Mesothelial cell of epicardium (in vitro differentiated cells): ENCODE measurements around the gene SH3PXD2B. TPM values are rescaled to one million over a fixed set of nuclear protein-coding genes. Genes with fewer than 3 reads are reported as not detected.

Experiments
- DNase-seq, 2 experiments: peaks; one replicate each; pipeline ENCODE4 v3.0.0; 2021; ENCODE audit warnings: low spot score in 2 of 2; ENCODE audit not compliant: unreplicated experiment in 2 of 2
- H3K27ac Mint-ChIP-seq: 2 replicates; pipeline ENCODE4 v1.8.0; 2021; ENCODE audit warnings: mixed read lengths
- H3K27me3 Mint-ChIP-seq: 2 replicates; pipeline ENCODE4 v1.8.0; 2021; ENCODE audit warnings: low read depth, mixed read lengths
- H3K36me3 Mint-ChIP-seq: 2 replicates; pipeline ENCODE4 v1.8.0; 2021; ENCODE audit warnings: mixed read lengths
- H3K4me1 Mint-ChIP-seq: 2 replicates; pipeline ENCODE4 v1.8.0; 2021; ENCODE audit warnings: mixed read lengths
- H3K4me3 Mint-ChIP-seq: 2 replicates; pipeline ENCODE4 v1.8.0; 2021; ENCODE audit warnings: mild to moderate bottlenecking, moderate library complexity, mixed read lengths
- H3K9me3 Mint-ChIP-seq: 2 replicates; pipeline ENCODE4 v1.8.0; 2021; ENCODE audit warnings: mixed read lengths
- total RNA-seq: library from RNA; stranded (reverse); gene quantifications from 3 replicates; pipeline ENCODE4 v1.2.1, GENCODE V29; 2021
- TF ChIP-seq, protein P1 (sequence below): fragments of 200-600 bp; sonication (generic); IDR thresholded peaks from one replicate; pipeline ENCODE4 v1.5.0; 2021; ENCODE audit warnings: antibody characterized with exemption; ENCODE audit not compliant: unreplicated experiment

SH3PXD2B gene
- total RNA-seq, 1 donor from 2014 or later, result 68.9 TPM

DNA sequence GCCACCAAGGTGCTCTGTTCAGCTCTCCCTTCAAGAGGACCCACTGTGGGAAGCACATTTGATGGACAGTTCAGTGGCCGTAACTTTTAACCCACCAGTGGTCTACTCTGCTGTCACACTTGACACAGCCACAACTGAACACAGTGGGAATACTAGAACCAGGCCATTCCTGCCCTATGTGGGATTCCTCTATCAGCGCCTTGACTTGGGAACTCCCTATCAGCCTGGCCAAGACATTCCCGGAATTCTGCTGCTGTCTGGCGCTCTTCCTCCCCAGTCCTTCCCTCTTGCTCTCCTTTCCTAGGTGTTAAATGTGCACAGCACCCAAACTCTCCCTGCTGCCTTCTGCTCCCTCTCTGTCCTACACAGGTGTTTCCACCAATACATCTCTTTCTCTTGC is 23.1 kb upstream of the SH3PXD2B start:
- Mint-ChIP-seq H3K27me3 (no peaks in the 10 kb centered on the region), H3K9me3 (no peaks in the 10 kb centered on the region), H3K36me3 (no peaks in the 10 kb centered on the region), H3K4me3 (no peak overlapping the region), H3K4me1 (no peaks in the 10 kb centered on the region), H3K27ac (no peak overlapping the region)
- TF ChIP-seq, protein P1, sequence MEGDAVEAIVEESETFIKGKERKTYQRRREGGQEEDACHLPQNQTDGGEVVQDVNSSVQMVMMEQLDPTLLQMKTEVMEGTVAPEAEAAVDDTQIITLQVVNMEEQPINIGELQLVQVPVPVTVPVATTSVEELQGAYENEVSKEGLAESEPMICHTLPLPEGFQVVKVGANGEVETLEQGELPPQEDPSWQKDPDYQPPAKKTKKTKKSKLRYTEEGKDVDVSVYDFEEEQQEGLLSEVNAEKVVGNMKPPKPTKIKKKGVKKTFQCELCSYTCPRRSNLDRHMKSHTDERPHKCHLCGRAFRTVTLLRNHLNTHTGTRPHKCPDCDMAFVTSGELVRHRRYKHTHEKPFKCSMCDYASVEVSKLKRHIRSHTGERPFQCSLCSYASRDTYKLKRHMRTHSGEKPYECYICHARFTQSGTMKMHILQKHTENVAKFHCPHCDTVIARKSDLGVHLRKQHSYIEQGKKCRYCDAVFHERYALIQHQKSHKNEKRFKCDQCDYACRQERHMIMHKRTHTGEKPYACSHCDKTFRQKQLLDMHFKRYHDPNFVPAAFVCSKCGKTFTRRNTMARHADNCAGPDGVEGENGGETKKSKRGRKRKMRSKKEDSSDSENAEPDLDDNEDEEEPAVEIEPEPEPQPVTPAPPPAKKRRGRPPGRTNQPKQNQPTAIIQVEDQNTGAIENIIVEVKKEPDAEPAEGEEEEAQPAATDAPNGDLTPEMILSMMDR, result no peak
- DNase-seq, result no peak

DNA sequence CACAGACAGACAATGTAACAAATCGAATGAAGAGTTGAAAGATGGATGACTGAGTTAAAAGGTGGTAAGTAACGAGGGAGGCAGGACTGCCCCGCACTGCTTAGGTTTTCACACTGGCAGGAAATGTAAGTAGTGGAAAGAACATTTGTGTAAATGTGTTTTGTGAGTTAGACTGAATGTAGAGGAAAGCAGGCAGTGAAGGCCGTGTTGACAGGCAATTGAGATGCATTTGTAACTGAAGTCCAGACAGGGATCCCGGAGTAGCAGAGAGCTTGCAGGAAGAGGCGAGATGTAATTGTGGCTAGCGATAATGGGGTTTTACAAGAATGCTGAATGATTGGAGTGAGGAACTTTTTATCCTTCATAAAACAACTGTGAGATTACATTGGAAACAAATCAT is 20.0 kb upstream of the SH3PXD2B start:
- no peak overlapping the region for H3K27ac Mint-ChIP-seq
- TF ChIP-seq, protein P1, result no peak
- H3K36me3 Mint-ChIP-seq, result no peaks in the 10 kb centered on the region
- H3K27me3 Mint-ChIP-seq, result no peaks in the 10 kb centered on the region
- H3K9me3 Mint-ChIP-seq, result no peaks in the 10 kb centered on the region
- no peak overlapping the region for H3K4me3 Mint-ChIP-seq
- no peak for DNase-seq
- H3K4me1 Mint-ChIP-seq, result no peaks in the 10 kb centered on the region

DNA sequence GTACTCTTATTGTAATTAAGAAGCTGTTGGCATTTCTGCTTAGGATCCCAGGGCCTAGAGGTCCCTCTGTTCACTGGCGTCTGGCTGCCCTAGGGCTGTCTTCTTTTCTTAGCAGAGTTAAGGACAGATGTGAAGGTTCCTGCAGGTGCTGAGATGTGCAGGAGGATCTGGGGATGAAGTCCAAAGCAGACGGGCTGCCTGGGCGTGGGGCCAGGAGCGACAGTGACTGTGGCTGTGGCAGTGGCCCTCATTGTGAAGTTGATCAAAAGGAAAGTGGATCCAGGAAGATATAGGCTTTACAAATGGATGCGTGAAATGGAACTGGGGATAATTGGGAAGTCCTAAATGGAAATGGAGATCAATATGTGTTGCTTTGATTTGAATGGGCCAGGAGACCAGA is 19.1 kb upstream of the SH3PXD2B start:
- TF ChIP-seq, protein P1, result no peak
- Mint-ChIP-seq H3K27ac (no peak overlapping the region), H3K4me1 (no peaks in the 10 kb centered on the region), H3K4me3 (no peak overlapping the region), H3K36me3 (peaks cover 3% of the 10 kb centered on the region), H3K9me3 (peaks cover 4% of the 10 kb centered on the region), H3K27me3 (peaks cover 3% of the 10 kb centered on the region)
- no peak for DNase-seq

DNA sequence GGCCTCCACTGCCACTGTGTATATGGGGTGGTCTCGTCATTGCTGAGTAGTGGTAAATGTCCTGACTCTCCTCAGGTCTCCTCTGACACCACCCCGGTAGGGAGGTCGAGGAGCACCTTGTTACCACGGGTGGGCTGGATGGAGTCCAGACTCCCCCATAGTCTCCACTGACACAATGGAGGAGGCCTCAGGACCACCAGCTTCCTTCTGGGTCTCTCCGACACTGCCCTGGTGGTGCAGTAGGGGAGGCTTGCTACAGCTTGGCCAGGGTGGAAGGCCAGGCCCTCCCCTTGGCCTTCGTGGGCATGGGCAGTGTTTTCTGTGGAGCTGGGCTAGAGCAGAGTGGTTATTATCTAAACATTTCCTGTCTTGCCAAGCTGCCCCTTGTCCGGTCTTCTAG is 15.4 kb upstream of the SH3PXD2B start:
- TF ChIP-seq, protein P1, result no peak
- peaks cover 8% of the 10 kb centered on the region for H3K27me3 Mint-ChIP-seq
- H3K27ac Mint-ChIP-seq, result no peak overlapping the region
- H3K4me1 Mint-ChIP-seq, result no peaks in the 10 kb centered on the region
- H3K4me3 Mint-ChIP-seq, result no peak overlapping the region
- peaks cover 4% of the 10 kb centered on the region for H3K36me3 Mint-ChIP-seq
- peaks cover 15% of the 10 kb centered on the region for H3K9me3 Mint-ChIP-seq
- no peak for DNase-seq

DNA sequence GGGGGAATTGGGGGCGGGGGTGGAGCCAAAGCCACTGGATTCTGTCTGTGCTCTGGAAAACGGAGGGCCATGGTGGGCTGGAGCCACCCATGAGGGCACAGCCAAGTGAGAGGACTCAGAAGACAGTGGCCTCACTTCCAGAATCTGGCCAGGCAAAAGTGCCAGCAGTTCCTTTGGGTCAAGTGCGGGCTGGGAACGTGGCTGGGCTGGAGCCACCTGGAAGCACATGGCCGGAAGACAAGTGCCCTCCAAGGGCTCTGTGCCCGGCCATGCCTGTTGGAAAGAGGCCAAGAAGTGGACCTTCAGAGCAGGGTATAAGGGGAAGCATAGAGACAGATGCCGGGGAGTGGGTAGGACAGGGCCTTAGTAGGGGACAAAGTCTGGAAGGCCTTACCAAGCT is 11.7 kb upstream of the SH3PXD2B start:
- TF ChIP-seq, protein P1, result no peak
- no peak for DNase-seq
- Mint-ChIP-seq H3K27me3 (peaks cover 8% of the 10 kb centered on the region), H3K4me1 (no peaks in the 10 kb centered on the region), H3K4me3 (no peak overlapping the region), H3K27ac (no peak overlapping the region), H3K36me3 (peaks cover 11% of the 10 kb centered on the region), H3K9me3 (peaks cover 28% of the 10 kb centered on the region)

DNA sequence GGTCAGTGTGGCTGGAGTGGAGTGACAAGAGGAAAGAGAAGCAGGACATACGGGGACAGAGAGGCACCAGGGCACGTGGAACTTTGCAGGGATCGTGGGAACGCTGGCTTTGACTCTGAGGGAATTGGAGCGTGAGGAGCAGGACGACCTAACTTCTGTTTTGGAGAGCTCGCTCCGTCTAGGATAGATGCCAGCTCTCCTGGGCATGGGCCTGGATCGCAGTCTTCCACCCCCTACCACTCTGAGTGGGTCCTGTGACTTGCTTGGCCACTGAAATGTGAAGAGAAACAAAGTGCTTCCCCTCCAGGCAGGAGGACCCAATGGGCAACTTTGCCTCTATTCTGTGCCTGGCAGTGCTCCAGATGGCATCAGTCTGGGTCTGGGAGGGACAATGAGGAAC is 8.7 kb upstream of the SH3PXD2B start:
- Mint-ChIP-seq H3K4me3 (no peak overlapping the region), H3K36me3 (peaks cover 7% of the 10 kb centered on the region), H3K27me3 (peaks cover 3% of the 10 kb centered on the region), H3K9me3 (peaks cover 21% of the 10 kb centered on the region), H3K4me1 (peaks cover 1% of the 10 kb centered on the region), H3K27ac (no peak overlapping the region)
- no peak for DNase-seq
- TF ChIP-seq, protein P1, result no peak
